Measurements from ENCODE around the gene YRDC.
A peak's percentile ranks its signal among the peaks of the same experiment; 100 is the strongest.
"Not testable (repeated sequence)": the region's sequence is repeated elsewhere in the genome, so short reads cannot be mapped to it uniquely, and the experiment has no call there.

YRDC gene

DNA sequence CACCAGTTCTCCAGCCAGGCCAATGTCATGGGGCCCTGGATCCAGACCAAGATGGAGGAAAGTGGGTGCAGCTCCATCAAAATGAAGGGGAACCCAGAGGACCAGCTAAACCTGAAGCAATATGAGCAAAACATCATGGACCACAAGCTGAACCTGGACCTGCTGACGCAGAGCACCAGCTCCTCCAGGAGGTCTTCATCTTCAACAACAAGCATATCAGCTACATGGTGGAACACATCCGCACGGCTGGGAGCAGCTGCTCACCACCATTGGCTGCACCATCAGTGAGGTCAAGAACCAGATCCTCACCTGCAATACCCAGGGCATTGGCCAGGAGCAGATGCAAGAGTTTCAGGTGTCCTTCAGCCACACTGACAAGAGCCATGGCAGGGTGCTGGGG, 29.4 kb downstream of the YRDC start:
- Histone ChIP-seq H3K27ac (ENCODE audit: low read depth, low read length) (no peak overlapping the region), H3K9ac (ENCODE audit: low read length) (no peak overlapping the region), H3K27me3 (ENCODE audit: insufficient read depth, low read length) (no peaks in the 10 kb centered on the region), H4K8ac (ENCODE audit: low read depth, low read length) (no peak overlapping the region), H3K36me3 (ENCODE audit: control insufficient read depth in 1 of 2, insufficient read depth in 2 of 2, low read length in 2 of 2) (no peaks in the 10 kb centered on the region), H3K79me1 (ENCODE audit: low read length) (no peaks in the 10 kb centered on the region), H2BK120ac (ENCODE audit: insufficient read depth, low read length, poor library complexity) (no peak overlapping the region), H3K4ac (ENCODE audit: low read depth, low read length) (no peak overlapping the region), H3K4me3 (ENCODE audit: low read depth, low read length) (no peak overlapping the region), H3K23ac (ENCODE audit: low read length) (no peak overlapping the region), H3K18ac (ENCODE audit: low read length) (no peak overlapping the region), H4K91ac (ENCODE audit: low read depth, low read length) (no peak overlapping the region), H2AK5ac (ENCODE audit: low read length) (no peak overlapping the region), H4K12ac (ENCODE audit: low read depth, low read length) (no peak overlapping the region), H2BK5ac (ENCODE audit: low read depth, low read length, poor library complexity) (no peak overlapping the region), H2AFZ (ENCODE audit: insufficient read depth, low read length, poor library complexity) (no peak overlapping the region), H3K4me1 (ENCODE audit: control insufficient read depth in 1 of 2, insufficient read depth in 2 of 2, low read length in 2 of 2) (no peaks in the 10 kb centered on the region), H3K14ac (ENCODE audit: low read length) (no peak overlapping the region), H2BK12ac (ENCODE audit: low read length) (no peak overlapping the region), H3K79me2 (ENCODE audit: control insufficient read depth, insufficient read depth, low read length, poor library complexity) (no peaks in the 10 kb centered on the region), H3K9me3 (ENCODE audit: insufficient read depth, low read depth, low read length) (peaks cover 12% of the 10 kb centered on the region), H3K4me2 (ENCODE audit: low read length) (no peak overlapping the region)
- DNase-seq, result no peak
- no CpG with 5 or more reads among the region's 3 CpGs for WGBS (ENCODE audit: extremely low coverage, insufficient coverage, insufficient read length)

DNA sequence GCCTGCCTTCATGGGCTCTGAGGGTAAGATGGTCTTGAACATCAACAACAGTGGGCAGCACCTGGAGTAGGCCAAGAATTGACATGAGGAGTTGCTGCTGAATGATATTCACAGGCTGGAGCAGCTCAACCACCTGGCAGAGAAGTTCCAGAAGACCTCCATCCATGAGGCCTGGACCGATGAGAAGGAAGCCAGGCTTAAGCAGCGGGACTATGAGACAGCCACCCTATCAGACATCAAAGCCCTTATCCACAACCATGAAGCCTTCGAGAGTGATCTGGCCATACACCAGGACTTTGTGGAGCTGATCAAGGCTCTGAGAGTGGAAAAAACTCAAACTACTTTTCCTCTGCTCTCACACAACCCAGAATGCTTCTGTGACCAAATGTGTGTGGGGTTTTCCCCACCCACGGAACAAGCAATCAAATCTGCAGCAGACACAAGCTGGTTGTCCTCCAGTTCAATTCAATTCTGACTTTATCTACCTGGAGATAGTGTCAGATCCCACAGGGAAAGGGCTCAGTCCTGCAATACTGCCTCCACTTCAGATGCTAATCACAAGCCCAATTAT, 31.0 kb downstream of the YRDC start:
- H2BK12ac ChIP-seq (ENCODE audit: low read length), result no peak overlapping the region
- no peak overlapping the region for H3K4me3 ChIP-seq (ENCODE audit: low read depth, low read length)

DNA sequence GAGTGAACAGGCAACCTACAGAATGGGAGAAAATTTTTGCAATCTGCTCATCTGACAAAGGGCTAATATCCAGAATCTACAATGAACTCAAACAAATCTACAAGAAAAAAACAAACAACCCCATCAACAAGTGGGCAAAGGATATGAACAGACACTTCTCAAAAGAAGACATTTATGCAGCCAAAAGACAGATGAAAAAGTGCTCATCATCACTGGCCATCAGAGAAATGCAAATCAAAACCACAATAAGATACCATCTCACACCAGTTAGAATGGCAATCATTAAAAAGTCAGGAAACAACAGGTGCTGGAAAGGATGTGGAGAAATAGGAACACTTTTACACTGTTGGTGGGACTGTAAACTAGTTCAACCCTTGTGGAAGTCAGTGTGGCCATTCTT, 36.6 kb downstream of the YRDC start:
- not testable (repeated sequence) for H2BK120ac ChIP-seq (ENCODE audit: insufficient read depth, low read length, poor library complexity); H3K4ac ChIP-seq (ENCODE audit: low read depth, low read length); H3K14ac ChIP-seq (ENCODE audit: low read length); H2BK12ac ChIP-seq (ENCODE audit: low read length); H2AK5ac ChIP-seq (ENCODE audit: low read length); H3K79me1 ChIP-seq (ENCODE audit: low read length); H4K12ac ChIP-seq (ENCODE audit: low read depth, low read length); H3K27me3 ChIP-seq (ENCODE audit: insufficient read depth, low read length); H3K4me2 ChIP-seq (ENCODE audit: low read length); H3K23ac ChIP-seq (ENCODE audit: low read length); H3K27ac ChIP-seq (ENCODE audit: low read depth, low read length); H3K36me3 ChIP-seq (ENCODE audit: control insufficient read depth in 1 of 2, insufficient read depth in 2 of 2, low read length in 2 of 2); H3K4me1 ChIP-seq (ENCODE audit: control insufficient read depth in 1 of 2, insufficient read depth in 2 of 2, low read length in 2 of 2); H3K4me3 ChIP-seq (ENCODE audit: low read depth, low read length); H4K8ac ChIP-seq (ENCODE audit: low read depth, low read length); H3K79me2 ChIP-seq (ENCODE audit: control insufficient read depth, insufficient read depth, low read length, poor library complexity); H3K18ac ChIP-seq (ENCODE audit: low read length); DNase-seq; H2BK5ac ChIP-seq (ENCODE audit: low read depth, low read length, poor library complexity); H2AFZ ChIP-seq (ENCODE audit: insufficient read depth, low read length, poor library complexity); H4K91ac ChIP-seq (ENCODE audit: low read depth, low read length); H3K9ac ChIP-seq (ENCODE audit: low read length); H3K9me3 ChIP-seq (ENCODE audit: insufficient read depth, low read depth, low read length)

More for the DNA sequence above, 31.0 kb downstream of the YRDC start:
- H3K27ac ChIP-seq (ENCODE audit: low read depth, low read length), result no peak overlapping the region
- no peaks in the 10 kb centered on the region for H3K27me3 ChIP-seq (ENCODE audit: insufficient read depth, low read length)
- peaks cover 12% of the 10 kb centered on the region for H3K9me3 ChIP-seq (ENCODE audit: insufficient read depth, low read depth, low read length)
- no peak overlapping the region for H3K18ac ChIP-seq (ENCODE audit: low read length)
- no peak overlapping the region for H2AK5ac ChIP-seq (ENCODE audit: low read length)
- H4K91ac ChIP-seq (ENCODE audit: low read depth, low read length), result no peak overlapping the region
- H2BK5ac ChIP-seq (ENCODE audit: low read depth, low read length, poor library complexity), result no peak overlapping the region
- peak overlapping the region; percentile 40 for H3K23ac ChIP-seq (ENCODE audit: low read length)
- peak overlapping the region; percentile 5 for H3K9ac ChIP-seq (ENCODE audit: low read length)
- H3K4ac ChIP-seq (ENCODE audit: low read depth, low read length), result no peak overlapping the region
- H3K36me3 ChIP-seq (ENCODE audit: control insufficient read depth in 1 of 2, insufficient read depth in 2 of 2, low read length in 2 of 2), result no peaks in the 10 kb centered on the region
- no peak for DNase-seq
- H4K8ac ChIP-seq (ENCODE audit: low read depth, low read length), result no peak overlapping the region
- H2BK120ac ChIP-seq (ENCODE audit: insufficient read depth, low read length, poor library complexity), result no peak overlapping the region
- H3K79me1 ChIP-seq (ENCODE audit: low read length), result no peaks in the 10 kb centered on the region
- no peak overlapping the region for H4K12ac ChIP-seq (ENCODE audit: low read depth, low read length)
- no peak overlapping the region for H2AFZ ChIP-seq (ENCODE audit: insufficient read depth, low read length, poor library complexity)
- no peaks in the 10 kb centered on the region for H3K79me2 ChIP-seq (ENCODE audit: control insufficient read depth, insufficient read depth, low read length, poor library complexity)
- no peaks in the 10 kb centered on the region for H3K4me1 ChIP-seq (ENCODE audit: control insufficient read depth in 1 of 2, insufficient read depth in 2 of 2, low read length in 2 of 2)
- no peak overlapping the region for H3K14ac ChIP-seq (ENCODE audit: low read length)
- no peak overlapping the region for H3K4me2 ChIP-seq (ENCODE audit: low read length)
- WGBS (ENCODE audit: extremely low coverage, insufficient coverage, insufficient read length), result no CpG with 5 or more reads among the region's 4 CpGs

DNA sequence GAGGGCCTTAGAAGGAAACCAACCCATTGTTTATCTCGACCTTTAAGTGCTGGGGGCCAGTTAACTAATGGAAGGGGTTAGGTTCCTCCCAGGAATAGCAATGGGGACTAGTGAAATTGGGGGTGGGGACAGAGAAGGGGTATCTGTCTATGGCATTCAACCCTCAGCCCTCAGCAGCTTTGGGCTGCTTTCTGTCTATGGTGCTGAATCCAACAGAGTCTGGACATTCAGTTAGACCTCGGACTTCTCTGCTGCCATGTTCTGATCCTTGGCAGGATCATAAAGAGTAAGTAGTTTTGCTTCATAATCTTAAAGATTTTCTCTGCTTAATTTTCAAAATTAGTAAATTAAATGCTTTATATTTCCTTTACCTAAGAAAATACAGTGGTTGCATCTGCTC, 40.5 kb downstream of the YRDC start:
- no peak overlapping the region for H3K4me3 ChIP-seq (ENCODE audit: low read depth, low read length)
- H3K27ac ChIP-seq (ENCODE audit: low read depth, low read length), result no peak overlapping the region
- no peak overlapping the region for H4K8ac ChIP-seq (ENCODE audit: low read depth, low read length)
- H2BK12ac ChIP-seq (ENCODE audit: low read length), result no peak overlapping the region
- no peak for DNase-seq
- no peaks in the 10 kb centered on the region for H3K79me2 ChIP-seq (ENCODE audit: control insufficient read depth, insufficient read depth, low read length, poor library complexity)
- no peak overlapping the region for H3K14ac ChIP-seq (ENCODE audit: low read length)
- no peak overlapping the region for H3K9ac ChIP-seq (ENCODE audit: low read length)
- no peaks in the 10 kb centered on the region for H3K36me3 ChIP-seq (ENCODE audit: control insufficient read depth in 1 of 2, insufficient read depth in 2 of 2, low read length in 2 of 2)
- no CpG with 5 or more reads among the region's 2 CpGs for WGBS (ENCODE audit: extremely low coverage, insufficient coverage, insufficient read length)
- no peak overlapping the region for H3K4ac ChIP-seq (ENCODE audit: low read depth, low read length)
- H2BK5ac ChIP-seq (ENCODE audit: low read depth, low read length, poor library complexity), result no peak overlapping the region
- H3K9me3 ChIP-seq (ENCODE audit: insufficient read depth, low read depth, low read length), result peaks cover 12% of the 10 kb centered on the region
- H3K4me1 ChIP-seq (ENCODE audit: control insufficient read depth in 1 of 2, insufficient read depth in 2 of 2, low read length in 2 of 2), result no peaks in the 10 kb centered on the region
- no peak overlapping the region for H2AFZ ChIP-seq (ENCODE audit: insufficient read depth, low read length, poor library complexity)
- no peak overlapping the region for H3K18ac ChIP-seq (ENCODE audit: low read length)
- no peaks in the 10 kb centered on the region for H3K79me1 ChIP-seq (ENCODE audit: low read length)
- H3K4me2 ChIP-seq (ENCODE audit: low read length), result no peak overlapping the region
- H2BK120ac ChIP-seq (ENCODE audit: insufficient read depth, low read length, poor library complexity), result no peak overlapping the region
- H2AK5ac ChIP-seq (ENCODE audit: low read length), result no peak overlapping the region
- H4K12ac ChIP-seq (ENCODE audit: low read depth, low read length), result no peak overlapping the region
- no peak overlapping the region for H3K23ac ChIP-seq (ENCODE audit: low read length)
- H4K91ac ChIP-seq (ENCODE audit: low read depth, low read length), result no peak overlapping the region
- H3K27me3 ChIP-seq (ENCODE audit: insufficient read depth, low read length), result peaks cover 31% of the 10 kb centered on the region
